HL-60 (cell line): ENCODE measurements around the gene WFDC5.

Source experiments
- GABPA ChIP-seq: IDR thresholded peaks from 2 replicates; pipeline ENCODE4 v1.6.1; 2012; ENCODE audit warnings: low read depth
- POLR2AphosphoS5 ChIP-seq: IDR thresholded peaks from 2 replicates; pipeline ENCODE4 v1.6.1; 2012; ENCODE audit warnings: low read depth
- SPI1 ChIP-seq: IDR thresholded peaks from 2 replicates; pipeline ENCODE4 v1.6.1; 2012; ENCODE audit warnings: low read depth, mild to moderate bottlenecking, borderline replicate concordance
- TF ChIP-seq, protein P1 (sequence below): IDR thresholded peaks from one replicate; pipeline ENCODE4 v1.5.1; 2011; ENCODE audit warnings: low read length, control low read depth, inconsistent platforms; ENCODE audit not compliant: insufficient read depth
- TF ChIP-seq, protein P2 (sequence below): IDR thresholded peaks from 2 replicates; pipeline ENCODE4 v1.6.1; 2012; ENCODE audit warnings: low read depth; ENCODE audit not compliant: insufficient replicate concordance

GRCh38 chr20:45094864-45095574, 20.0 kb downstream of the WFDC5 start:
- TF ChIP-seq GABPA = no peak
- TF ChIP-seq, protein P1, sequence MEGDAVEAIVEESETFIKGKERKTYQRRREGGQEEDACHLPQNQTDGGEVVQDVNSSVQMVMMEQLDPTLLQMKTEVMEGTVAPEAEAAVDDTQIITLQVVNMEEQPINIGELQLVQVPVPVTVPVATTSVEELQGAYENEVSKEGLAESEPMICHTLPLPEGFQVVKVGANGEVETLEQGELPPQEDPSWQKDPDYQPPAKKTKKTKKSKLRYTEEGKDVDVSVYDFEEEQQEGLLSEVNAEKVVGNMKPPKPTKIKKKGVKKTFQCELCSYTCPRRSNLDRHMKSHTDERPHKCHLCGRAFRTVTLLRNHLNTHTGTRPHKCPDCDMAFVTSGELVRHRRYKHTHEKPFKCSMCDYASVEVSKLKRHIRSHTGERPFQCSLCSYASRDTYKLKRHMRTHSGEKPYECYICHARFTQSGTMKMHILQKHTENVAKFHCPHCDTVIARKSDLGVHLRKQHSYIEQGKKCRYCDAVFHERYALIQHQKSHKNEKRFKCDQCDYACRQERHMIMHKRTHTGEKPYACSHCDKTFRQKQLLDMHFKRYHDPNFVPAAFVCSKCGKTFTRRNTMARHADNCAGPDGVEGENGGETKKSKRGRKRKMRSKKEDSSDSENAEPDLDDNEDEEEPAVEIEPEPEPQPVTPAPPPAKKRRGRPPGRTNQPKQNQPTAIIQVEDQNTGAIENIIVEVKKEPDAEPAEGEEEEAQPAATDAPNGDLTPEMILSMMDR = no peak
- TF ChIP-seq, protein P2, sequence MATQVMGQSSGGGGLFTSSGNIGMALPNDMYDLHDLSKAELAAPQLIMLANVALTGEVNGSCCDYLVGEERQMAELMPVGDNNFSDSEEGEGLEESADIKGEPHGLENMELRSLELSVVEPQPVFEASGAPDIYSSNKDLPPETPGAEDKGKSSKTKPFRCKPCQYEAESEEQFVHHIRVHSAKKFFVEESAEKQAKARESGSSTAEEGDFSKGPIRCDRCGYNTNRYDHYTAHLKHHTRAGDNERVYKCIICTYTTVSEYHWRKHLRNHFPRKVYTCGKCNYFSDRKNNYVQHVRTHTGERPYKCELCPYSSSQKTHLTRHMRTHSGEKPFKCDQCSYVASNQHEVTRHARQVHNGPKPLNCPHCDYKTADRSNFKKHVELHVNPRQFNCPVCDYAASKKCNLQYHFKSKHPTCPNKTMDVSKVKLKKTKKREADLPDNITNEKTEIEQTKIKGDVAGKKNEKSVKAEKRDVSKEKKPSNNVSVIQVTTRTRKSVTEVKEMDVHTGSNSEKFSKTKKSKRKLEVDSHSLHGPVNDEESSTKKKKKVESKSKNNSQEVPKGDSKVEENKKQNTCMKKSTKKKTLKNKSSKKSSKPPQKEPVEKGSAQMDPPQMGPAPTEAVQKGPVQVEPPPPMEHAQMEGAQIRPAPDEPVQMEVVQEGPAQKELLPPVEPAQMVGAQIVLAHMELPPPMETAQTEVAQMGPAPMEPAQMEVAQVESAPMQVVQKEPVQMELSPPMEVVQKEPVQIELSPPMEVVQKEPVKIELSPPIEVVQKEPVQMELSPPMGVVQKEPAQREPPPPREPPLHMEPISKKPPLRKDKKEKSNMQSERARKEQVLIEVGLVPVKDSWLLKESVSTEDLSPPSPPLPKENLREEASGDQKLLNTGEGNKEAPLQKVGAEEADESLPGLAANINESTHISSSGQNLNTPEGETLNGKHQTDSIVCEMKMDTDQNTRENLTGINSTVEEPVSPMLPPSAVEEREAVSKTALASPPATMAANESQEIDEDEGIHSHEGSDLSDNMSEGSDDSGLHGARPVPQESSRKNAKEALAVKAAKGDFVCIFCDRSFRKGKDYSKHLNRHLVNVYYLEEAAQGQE = no peak
- no peak for TF ChIP-seq POLR2AphosphoS5
- TF ChIP-seq SPI1 = no peak
